KBM-7 (cell line): Measurements from ENCODE around the gene SLC6A4.
"Not testable (repeated sequence)": the region's sequence is repeated elsewhere in the genome, so short reads cannot be mapped to it uniquely, and the experiment has no call there.

ENCODE experiments used
- DNase-seq: peaks from one replicate; pipeline ENCODE4 v3.0.0-alpha.2; 2015
- in situ Hi-C: fragments of 300-500 bp; cut with MboI; formaldehyde crosslinking; loops from 2 replicates; pipeline ENCODE4 v1.14.3; 2020; ENCODE audit warnings: low sequenced_read_pairs, low pct_unique_long_range_greater_than_20kb, mixed read lengths

SLC6A4 gene

DNA sequence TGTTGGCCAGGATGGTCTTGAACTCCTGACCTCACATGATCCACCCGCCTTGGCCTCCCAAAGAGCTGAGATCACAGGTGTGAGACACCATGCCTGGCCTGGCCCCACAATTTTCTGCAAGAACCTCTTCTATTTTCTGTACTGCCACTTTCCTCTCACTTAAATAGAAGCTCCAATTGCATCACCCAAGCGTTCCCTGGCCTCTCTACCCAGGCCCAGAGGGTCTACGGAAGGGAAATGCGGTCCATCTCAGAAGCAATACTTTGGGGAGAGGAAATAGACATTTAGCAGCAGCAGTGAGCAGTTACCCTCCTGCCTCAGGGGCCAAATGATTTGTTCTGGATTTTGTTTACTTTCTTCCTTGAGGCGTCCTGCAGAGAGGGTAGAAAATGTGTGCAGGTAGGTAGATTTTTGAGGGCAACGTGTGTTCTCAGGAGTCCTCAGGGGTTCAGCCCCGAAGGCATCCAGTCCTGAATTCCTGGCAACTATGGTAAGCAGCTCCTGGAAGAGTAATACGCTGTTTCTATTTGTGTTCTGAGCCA lies 11.0 kb downstream of the SLC6A4 start:
- in situ Hi-C loops = no loop called here
- DNase-seq = no peak

DNA sequence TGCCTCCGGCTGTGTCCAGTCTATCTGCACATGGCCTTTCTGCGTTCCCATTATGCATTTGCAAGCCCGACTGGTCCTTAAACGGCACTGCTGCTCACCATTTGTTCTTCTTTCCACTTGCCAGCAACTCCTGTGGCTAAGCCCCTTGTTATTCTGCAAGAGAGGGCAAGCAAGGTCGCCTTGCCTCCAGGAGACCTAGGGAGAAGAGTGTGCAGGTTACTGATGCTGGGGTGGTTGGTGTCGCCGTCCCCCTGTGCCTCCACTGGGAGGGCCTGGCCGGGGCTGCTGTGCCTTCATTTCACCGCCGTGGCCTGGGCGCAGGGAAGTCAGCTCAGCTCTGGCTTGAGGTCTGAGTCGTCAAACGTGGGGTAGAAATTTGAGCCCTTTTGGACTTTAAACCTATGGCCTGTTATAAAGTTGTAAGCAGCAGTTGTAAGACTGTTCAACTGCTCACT lies 12.7 kb downstream of the SLC6A4 start:
- DNase-seq = no peak
- in situ Hi-C loops = no loop called here

DNA sequence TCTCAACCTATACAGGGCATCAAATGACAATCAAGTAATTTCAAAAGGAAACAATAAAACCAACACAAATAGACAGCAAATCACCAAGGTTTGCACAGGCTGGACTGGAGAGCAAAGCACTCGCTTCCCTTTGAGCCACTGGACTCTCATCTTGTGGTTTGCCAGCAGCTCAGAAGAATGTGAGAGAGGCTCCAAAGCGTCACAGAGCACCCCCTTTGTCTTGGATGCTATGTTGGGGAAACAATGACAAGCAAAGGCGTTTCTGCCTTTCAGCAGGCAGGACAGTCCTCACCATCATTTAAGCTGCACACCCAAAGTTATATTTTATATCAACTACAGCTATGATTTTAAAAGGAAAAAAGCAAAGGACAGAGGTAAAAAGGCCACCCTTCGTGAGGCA lies 13.2 kb downstream of the SLC6A4 start:
- in situ Hi-C loops = no loop called here
- no peak for DNase-seq

DNA sequence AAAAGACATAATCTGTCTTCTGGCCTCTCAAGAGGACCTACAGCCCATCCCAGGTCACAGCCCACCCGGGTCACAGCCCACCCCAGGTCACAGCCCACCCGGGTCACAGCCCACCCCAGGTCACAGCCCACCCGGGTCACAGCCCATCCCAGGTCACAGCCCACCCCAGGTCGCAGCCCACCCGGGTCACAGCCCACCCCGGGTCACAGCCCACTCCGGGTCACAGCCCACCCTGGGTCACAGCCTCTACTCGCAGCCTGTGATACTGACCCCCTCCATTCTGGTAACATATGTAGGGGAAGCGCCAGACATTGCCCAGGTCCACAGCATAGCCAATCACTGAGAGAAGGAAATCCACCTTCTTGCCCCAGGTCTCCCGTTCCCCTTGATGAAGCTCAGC lies 14.2 kb downstream of the SLC6A4 start:
- in situ Hi-C loops = no loop called here
- no peak for DNase-seq

DNA sequence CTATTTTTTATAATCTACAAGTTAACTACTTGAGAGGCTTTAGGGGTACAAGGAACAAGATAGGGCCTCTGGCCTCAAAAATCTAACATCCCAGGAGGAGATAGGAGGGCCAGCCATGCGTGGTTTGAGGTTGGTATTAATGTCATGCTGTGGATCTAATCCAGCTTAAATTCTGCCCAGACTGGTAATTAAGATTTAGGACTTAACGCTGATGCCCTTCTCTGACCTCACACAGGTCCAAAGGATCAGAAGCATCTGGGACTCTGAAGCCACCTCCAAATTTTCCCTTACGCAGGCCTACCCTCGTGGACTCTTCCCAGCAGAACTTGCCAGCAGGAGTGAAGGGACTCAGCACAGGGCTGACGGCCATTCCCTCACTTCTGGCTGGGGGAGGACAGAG lies 15.1 kb downstream of the SLC6A4 start:
- no peak for DNase-seq
- in situ Hi-C loops = no loop called here

DNA sequence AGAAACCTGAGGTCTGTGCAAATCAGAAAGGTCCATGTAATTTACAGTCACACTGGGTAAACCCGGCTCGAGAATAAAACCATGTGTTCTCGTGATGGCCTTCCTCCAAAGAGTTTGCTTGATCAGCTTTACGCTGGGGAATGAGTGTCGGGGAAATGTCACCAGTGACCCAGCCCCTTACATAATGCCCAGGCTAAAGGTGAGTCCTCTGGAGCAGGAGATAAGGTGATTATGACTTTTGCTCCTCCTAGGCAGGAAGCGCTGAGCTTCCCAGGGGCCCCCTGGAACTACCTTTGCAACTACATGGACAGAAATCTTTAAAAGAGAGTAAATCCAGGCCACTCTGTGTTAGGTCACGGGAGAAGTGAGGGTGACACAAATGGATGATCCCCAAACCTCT lies 15.7 kb downstream of the SLC6A4 start:
- in situ Hi-C loops = no loop called here
- DNase-seq = no peak

DNA sequence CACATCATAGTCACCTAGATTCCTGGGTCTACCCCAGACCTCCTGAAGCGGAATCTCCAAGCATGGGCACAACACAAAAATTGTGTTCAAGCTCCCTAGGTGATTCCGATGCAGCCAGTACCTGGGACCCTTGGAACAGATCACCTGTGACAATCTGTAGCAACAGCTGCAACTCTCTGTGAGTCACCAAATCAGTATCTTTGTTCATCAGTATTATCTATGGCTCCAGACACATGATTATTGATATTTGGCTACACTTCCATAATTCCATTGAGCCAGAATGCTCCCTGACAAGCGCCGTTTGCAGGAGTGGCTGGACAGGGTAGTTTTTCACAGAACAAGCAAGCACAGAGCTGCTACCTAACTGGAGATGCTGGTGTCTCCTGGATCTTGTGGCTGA lies 16.2 kb downstream of the SLC6A4 start:
- DNase-seq = no peak
- in situ Hi-C loops = no loop called here

DNA sequence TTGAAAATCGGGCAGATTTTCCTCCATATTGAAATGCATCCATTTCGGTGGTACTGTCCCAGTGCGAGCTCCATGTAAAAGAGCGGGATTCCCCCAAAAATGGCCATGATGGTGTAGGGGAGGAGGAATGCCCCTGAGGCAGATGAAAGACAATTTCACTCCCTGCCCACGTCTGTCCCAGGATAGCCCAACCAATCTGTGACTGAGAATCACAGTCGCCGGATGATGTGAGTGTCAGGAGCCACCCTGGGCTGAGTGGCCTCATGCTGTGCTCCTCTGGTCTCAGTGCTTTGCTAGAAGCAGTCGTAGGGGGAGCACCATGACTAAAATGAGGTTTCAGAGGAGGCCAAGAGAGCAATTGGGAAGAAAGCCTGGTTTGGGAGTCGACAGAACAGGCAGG lies 16.7 kb downstream of the SLC6A4 start:
- DNase-seq = no peak
- in situ Hi-C loops = no loop called here

DNA sequence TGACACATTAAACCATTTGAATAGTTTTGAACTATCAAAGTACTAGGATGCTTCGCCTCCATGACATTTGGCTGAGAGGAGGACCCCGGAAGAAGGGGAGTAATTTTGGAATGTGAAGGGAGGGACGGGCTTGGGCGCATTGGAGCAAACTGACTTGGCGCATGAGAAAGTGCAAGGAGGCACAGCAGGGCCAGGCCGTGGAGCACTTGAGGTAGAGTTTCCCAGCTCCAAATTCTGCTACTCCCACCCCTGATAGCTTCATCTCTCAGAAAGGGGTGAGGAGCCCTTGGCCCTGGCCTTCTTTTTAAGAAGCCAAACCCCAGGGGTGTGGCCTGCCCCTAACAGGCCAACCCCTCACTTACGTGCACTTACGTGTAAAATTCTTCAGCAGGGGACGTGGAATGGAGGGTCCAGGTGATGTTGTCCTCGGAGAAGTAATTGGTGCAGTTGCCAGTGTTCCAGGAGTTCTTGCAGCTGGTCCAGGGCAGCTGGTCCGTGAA lies 17.7 kb downstream of the SLC6A4 start:
- DNase-seq = no peak
- in situ Hi-C loops = no loop called here

DNA sequence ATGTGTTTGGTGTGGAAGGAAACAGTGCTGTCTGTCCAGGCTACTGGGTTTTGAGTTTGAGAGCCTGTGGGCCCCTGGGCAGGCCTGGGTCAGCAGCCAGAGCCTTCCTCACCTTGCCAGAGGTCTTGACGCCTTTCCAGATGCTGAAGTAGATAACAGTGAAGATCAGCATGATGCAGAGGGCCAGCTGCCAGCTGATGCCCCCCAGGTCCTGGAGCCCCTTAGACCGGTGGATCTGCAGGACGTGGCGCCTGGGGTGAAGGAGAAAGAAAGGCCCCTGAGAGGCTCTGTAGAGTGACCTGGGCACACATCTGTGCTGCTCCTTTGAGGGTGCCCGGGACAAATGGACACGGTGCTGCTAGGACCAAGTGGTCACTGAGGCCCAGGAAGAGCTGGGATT lies 18.4 kb downstream of the SLC6A4 start:
- in situ Hi-C loops = no loop called here
- DNase-seq = no peak

DNA sequence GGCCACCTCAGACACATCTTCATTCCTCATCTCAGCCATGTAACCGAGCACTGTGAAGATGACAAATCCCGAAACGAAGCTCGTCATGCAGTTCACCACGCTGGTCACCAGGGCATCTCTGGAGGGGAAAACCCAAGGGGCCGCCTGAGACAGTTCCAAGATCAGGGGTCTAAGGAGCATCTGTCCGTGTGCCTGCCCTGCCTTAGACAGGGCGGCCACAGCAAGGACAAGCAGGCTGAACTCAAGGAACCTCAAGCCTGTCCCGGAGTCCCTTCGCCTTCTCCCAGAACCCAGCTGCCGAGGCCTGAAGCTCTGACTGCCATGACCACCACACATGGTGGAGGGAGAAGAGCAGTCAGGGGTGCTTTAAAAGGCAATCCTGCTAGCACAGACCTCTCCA lies 22.7 kb downstream of the SLC6A4 start:
- in situ Hi-C loops = no loop called here
- no peak for DNase-seq

DNA sequence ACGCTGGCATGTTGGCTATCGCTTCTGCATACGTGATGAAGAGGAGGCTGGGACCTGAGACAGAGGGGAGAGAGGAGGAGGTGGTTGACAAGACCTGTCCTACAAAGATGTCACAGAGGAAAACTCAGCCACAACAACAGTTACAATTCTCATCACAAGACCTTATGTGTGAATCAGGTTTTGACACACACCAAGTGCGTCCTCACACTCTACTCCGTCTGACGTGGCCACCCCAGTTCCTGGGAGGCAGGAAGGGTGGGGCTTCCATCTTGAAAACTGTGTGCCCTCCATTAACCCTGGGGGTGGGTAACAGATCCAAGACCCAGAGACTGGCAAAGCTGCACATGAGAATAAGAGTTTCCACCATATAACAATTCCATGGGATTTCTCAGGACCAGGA lies 24.1 kb downstream of the SLC6A4 start:
- in situ Hi-C loops = no loop called here
- DNase-seq = no peak

DNA sequence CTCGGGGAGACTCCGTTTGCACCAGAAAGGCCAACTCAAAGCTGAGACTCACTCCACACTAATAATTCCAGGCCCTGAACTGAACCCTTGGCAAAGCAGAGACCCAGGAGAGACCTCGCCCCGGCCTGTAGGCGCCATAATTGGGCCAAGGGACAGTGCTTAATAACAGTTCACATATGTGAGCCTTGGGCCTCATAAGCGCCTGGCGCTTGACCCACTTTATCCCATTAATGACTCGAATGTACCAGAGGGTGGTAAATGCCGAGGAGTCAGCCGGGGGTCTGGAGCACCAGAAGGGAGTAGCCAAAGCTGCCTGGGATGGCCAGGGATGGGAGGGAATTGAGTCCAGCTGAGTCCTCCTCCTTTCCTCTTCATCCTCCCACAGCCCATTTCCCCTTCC lies 24.6 kb downstream of the SLC6A4 start:
- in situ Hi-C loops = no loop called here
- no peak for DNase-seq

DNA sequence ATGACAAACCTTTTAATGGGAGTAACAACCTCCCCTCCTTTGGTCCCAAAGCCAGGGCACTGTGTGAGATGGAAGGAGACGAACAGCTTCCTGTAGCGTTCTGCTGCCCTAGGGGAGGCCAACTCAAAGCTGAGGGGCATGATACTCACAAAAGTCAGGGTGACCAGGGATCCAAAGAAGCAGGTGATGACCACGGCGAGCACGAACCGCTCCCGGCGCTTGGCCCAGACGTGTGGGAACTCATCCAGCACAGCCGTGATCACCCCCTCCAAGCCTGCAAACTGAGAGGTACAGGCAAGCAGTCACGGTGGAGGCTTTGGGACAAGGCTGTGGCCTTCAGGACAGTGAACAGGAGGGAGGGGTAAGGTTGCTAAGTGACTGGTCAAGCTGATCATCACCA lies 25.1 kb downstream of the SLC6A4 start:
- DNase-seq = no peak
- in situ Hi-C loops = no loop called here

DNA sequence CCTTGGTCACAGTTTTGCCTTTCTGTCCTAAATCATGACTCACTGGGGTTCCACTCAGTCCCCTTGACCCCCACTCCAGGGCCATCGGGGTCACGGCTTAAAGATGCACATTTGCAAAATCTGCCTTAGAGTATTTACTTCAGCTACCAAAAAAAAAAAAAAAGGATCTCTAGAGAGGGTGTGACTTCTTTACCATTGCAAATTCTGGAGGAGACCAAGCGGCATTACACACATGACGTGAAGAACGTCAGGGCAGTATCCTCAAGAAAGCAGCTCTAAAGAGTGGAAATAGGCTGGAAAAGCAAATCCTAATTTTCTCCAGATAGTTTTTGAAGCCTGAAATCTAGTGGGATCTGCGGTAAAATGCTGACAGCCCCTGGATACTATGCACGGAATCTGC lies 25.6 kb downstream of the SLC6A4 start:
- no peak for DNase-seq
- in situ Hi-C loops = no loop called here

DNA sequence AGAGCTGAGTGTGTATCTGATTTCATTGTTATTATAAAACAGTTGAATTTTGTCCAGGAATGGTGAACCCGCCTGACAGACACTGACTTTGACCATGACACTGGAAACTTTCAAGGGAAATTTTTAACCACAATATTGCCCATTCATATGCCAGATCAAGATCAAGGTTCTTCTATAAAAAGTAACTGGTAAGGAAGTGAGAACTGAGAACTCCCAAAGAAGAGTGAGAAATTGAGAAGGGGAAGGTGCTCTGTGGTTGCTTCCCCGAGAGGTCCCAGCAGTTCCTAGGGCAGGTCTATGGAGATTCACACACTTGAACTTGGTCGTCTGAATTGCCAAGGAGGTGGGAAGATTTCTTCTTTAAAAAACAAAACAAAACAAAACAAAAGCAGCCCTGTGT lies 27.3 kb downstream of the SLC6A4 start:
- in situ Hi-C loops = no loop called here
- DNase-seq = peak; percentile 21

DNA sequence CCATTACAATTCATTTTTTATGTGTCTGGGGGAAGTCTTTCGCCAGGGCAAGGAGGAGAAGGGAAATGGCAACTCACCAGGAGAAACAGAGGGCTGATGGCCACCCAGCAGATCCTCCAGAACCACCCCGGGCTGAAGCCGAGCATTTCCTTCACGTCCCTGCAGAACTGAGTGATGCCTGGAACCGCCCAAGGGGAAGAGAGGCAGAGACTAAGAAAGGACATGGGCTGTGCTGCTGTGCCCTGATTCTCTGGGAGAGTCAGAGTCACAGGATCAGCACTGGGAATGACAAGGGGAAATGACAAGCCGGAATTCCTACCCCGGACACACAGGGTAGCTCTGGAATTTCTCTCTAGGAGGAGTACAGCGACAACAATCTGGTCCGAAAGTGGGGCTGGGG lies 27.8 kb downstream of the SLC6A4 start:
- no peak for DNase-seq
- in situ Hi-C loops = no loop called here

DNA sequence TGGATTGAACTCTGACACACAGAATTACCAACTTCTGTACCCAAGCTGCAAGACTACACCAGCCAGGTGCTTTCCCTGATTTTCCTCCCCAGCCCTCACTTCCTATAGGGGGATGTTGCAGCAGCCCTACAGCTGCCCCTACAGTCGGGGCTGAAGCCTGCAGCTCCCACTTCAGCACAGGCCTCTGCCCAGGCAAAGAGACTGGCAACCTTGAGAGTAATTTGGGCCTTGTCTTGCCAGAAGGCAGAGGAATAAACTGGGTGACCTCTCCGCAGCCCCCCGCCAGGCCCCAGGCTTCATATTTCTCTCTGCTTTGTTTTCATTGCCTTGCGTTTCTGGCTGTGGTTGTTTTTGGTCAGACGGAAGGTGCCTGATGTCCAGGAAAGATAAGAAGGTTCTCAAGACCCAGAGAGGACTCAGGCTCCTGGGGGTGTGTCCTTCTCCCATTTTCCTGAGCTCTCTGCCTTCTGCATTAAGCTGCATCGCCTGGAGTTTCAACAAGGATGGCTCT lies 32.0 kb downstream of the SLC6A4 start:
- DNase-seq = no peak
- in situ Hi-C loops = no loop called here

DNA sequence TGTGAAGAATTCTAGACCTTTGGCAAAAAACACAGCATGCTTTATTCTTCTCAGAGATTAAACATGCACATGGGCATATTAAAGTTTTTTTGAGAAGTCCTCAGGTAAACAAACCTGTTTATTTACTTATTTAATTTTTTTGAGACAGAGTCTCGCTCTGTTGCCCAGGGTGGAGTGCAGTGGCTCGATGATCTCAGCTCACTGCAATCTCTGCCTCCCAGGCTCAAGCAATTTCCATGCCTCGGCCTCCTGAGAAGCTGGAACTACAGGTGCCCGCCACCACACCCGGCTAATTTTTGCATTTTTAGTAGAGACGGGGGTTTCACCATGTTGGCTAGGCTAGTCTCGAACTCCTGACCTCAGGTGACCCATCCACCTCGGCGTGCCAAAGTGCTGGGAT lies 34.8 kb downstream of the SLC6A4 start:
- in situ Hi-C loops, DNase-seq: not testable (repeated sequence)

DNA sequence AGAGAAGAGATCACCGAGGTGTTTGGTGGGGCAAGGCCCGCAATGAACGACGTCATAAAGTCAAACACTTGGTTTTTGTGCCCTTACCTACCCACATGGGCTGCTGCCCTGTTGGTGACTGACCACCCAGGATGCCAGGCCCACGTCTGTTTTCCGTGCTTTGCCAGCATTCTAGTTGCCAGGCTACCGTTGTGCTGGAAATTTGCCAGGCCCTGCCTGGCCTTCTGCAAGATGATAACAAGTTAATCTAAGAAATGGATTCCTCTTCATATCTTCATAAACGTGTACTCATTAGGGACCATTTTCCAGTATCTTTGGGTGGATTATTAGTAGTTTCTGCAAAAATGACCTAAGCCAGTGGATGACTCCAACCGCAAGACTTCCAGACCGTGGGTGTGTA lies 35.4 kb downstream of the SLC6A4 start:
- in situ Hi-C loops = no loop called here
- DNase-seq = no peak

DNA sequence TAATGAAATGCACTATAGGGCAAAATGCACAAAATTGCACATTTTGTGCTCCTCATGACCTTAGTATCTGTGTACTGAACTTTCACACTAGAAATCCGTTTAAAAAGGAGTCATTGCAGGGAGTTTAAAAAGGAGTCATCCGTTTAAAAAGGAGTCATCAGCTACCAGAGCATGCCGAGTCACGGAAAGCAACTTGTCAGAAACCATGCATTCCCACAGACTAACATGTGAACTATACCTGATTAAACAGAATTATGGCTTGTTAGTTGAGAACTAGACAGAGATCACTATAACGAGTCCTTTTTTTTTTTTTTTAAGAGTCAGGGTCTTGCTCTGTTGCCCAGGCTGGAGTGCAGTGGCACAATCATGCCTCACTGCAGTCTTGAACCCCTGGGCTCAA lies 35.9 kb downstream of the SLC6A4 start:
- in situ Hi-C loops = no loop called here
- no peak for DNase-seq

DNA sequence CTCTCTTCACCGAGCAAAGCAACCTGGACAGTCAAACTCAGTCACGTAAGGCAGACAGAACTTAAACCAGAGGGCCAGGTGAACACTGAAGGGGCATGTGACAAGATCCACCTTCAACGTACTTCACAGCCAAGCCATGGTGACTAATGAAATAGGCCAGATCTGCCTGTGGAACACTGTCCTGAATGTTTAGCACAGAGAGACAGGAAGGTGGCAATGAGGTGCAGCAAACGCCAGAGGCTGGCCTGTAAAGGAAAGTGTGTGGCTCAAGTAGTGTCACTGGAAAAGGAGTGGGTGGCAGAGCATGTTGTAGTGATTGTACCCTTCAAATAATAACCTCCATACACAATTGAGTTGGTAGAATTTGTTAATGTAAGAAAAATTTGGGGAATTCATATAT lies 38.1 kb downstream of the SLC6A4 start:
- no peak for DNase-seq
- in situ Hi-C loops = no loop called here
